ENCODE data around the gene NFYB. TPM values are rescaled to one million over a fixed set of nuclear protein-coding genes. Genes with fewer than 3 reads are reported as not detected.

NFYB gene
- total RNA-seq, 1 experiment from 2014 or later: 31.5 TPM

DNA sequence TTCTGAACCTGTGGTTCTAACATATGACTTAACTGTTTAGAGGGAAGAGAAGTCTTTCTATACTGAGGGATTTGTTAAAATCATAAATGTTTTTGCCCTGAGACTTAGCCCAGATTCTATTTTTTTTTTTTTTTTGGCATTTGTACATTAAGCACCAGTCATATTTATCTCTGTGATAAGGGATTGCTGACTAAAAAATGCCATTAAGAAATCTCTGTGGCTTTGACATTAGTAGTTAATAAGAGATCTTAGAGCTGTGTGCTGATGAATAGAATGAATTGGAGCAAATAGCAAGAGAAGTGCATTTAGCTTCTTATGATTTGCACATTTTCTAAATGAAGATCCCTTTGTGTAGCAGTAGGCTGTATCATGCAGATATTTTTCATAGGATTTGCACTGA lies 32.5 kb downstream of the NFYB start:
- Histone ChIP-seq H3K36me3 (ENCODE audit: control insufficient read depth, insufficient read depth, low read length) (no peaks in the 10 kb centered on the region), H3K27ac (ENCODE audit: low read length) (no peak overlapping the region), H3K4me1 (ENCODE audit: control insufficient read depth, insufficient read depth, low read length) (no peaks in the 10 kb centered on the region), H3K4me3 (ENCODE audit: low read depth in 2 of 2, low read length in 2 of 2) (no peak overlapping the region), H3K27me3 (ENCODE audit: control insufficient read depth, insufficient read depth, low read length) (no peaks in the 10 kb centered on the region), H3K9me3 (ENCODE audit: control insufficient read depth, insufficient read depth, low read depth, low read length) (no peaks in the 10 kb centered on the region)
- POLR2A ChIA-PET: no interaction called here
- in situ Hi-C loops (cut with HindIII; ENCODE audit: low pct_unique_long_range_greater_than_20kb, low sequenced_read_pairs) (no loop called here), intact Hi-C loops (cut with micrococcal nuclease; ENCODE audit: unreplicated experiment) (loop anchor here (5.0 kb wide), 1 partner anchor 223 kb away; no protein-coding TSS in a partner anchor)
- TF ChIP-seq SIN3A (IDR thresholded peaks at IDR 0.05; ENCODE audit: borderline replicate concordance, insufficient read depth, low read depth, low read length): no peak
- no peak for TF ChIP-seq TCF7L2 (IDR thresholded peaks at IDR 0.05; ENCODE audit: low read depth, low read length)
- no peak for TF ChIP-seq POLR2AphosphoS5 (IDR thresholded peaks at IDR 0.05; ENCODE audit: low read depth, low read length)
- TF ChIP-seq, protein P1, sequence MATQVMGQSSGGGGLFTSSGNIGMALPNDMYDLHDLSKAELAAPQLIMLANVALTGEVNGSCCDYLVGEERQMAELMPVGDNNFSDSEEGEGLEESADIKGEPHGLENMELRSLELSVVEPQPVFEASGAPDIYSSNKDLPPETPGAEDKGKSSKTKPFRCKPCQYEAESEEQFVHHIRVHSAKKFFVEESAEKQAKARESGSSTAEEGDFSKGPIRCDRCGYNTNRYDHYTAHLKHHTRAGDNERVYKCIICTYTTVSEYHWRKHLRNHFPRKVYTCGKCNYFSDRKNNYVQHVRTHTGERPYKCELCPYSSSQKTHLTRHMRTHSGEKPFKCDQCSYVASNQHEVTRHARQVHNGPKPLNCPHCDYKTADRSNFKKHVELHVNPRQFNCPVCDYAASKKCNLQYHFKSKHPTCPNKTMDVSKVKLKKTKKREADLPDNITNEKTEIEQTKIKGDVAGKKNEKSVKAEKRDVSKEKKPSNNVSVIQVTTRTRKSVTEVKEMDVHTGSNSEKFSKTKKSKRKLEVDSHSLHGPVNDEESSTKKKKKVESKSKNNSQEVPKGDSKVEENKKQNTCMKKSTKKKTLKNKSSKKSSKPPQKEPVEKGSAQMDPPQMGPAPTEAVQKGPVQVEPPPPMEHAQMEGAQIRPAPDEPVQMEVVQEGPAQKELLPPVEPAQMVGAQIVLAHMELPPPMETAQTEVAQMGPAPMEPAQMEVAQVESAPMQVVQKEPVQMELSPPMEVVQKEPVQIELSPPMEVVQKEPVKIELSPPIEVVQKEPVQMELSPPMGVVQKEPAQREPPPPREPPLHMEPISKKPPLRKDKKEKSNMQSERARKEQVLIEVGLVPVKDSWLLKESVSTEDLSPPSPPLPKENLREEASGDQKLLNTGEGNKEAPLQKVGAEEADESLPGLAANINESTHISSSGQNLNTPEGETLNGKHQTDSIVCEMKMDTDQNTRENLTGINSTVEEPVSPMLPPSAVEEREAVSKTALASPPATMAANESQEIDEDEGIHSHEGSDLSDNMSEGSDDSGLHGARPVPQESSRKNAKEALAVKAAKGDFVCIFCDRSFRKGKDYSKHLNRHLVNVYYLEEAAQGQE (IDR thresholded peaks at IDR 0.05; ENCODE audit: insufficient read depth in 1 of 2, low read depth in 2 of 2, low read length in 1 of 2): no peak
- ATAC-seq (no peak), DNase-seq (ENCODE audit: low read depth, low spot score) (no peak)
- no TSS peak for BruUV-seq (replicated peaks)
- CTCF ChIA-PET: no interaction called here

DNA sequence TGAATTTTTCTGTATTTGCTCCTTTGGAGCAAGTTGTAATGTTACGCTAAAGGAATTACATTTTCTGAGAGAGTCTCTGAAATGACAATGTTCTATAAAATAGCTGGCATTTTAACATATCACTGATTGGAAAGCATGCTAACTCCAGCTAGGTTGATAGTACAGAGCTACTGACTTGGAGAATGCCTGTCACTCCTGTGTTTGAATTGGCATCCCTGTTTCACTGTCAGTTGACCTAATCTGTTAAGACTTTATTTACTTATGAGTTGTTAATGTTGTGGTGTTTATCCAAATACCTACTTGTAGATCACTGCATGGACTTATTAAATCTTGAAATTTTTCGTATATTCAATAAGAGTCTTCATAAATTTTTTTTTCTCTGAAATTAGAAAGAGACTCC lies 40.1 kb downstream of the NFYB start:
- intact Hi-C loops (cut with micrococcal nuclease; ENCODE audit: unreplicated experiment): no loop called here
- BruUV-seq (replicated peaks): no TSS peak
- Histone ChIP-seq H3K4me1 (ENCODE audit: control insufficient read depth, insufficient read depth, low read length) (no peaks in the 10 kb centered on the region), H3K4me3 (ENCODE audit: low read depth in 2 of 2, low read length in 2 of 2) (no peak overlapping the region), H3K27ac (ENCODE audit: low read length) (no peak overlapping the region), H3K36me3 (ENCODE audit: control insufficient read depth, insufficient read depth, low read length) (peaks cover 9% of the 10 kb centered on the region), H3K27me3 (ENCODE audit: control insufficient read depth, insufficient read depth, low read length) (no peaks in the 10 kb centered on the region), H3K9me3 (ENCODE audit: control insufficient read depth, insufficient read depth, low read depth, low read length) (no peaks in the 10 kb centered on the region)
- ATAC-seq (no peak), DNase-seq (ENCODE audit: low read depth, low spot score) (no peak)
- in situ Hi-C loops (cut with HindIII; ENCODE audit: low pct_unique_long_range_greater_than_20kb, low sequenced_read_pairs): no loop called here
- ChIA-PET CTCF (no interaction called here), POLR2A (interaction anchor here (0.5 to 1.0 kb wide), 2 partner anchors 9 to 27 kb away, joined by 3 to 4 read pairs; no protein-coding TSS in a partner anchor)
- TF ChIP-seq, protein P2, sequence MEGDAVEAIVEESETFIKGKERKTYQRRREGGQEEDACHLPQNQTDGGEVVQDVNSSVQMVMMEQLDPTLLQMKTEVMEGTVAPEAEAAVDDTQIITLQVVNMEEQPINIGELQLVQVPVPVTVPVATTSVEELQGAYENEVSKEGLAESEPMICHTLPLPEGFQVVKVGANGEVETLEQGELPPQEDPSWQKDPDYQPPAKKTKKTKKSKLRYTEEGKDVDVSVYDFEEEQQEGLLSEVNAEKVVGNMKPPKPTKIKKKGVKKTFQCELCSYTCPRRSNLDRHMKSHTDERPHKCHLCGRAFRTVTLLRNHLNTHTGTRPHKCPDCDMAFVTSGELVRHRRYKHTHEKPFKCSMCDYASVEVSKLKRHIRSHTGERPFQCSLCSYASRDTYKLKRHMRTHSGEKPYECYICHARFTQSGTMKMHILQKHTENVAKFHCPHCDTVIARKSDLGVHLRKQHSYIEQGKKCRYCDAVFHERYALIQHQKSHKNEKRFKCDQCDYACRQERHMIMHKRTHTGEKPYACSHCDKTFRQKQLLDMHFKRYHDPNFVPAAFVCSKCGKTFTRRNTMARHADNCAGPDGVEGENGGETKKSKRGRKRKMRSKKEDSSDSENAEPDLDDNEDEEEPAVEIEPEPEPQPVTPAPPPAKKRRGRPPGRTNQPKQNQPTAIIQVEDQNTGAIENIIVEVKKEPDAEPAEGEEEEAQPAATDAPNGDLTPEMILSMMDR (IDR thresholded peaks at IDR 0.05): no peak
- no peak for TF ChIP-seq TCF7L2 (IDR thresholded peaks at IDR 0.05; ENCODE audit: low read depth, low read length)
- TF ChIP-seq, protein P1 (IDR thresholded peaks at IDR 0.05; ENCODE audit: insufficient read depth in 1 of 2, low read depth in 2 of 2, low read length in 1 of 2): no peak
- no peak for TF ChIP-seq SIN3A (IDR thresholded peaks at IDR 0.05; ENCODE audit: borderline replicate concordance, insufficient read depth, low read depth, low read length)
- no peak for TF ChIP-seq POLR2AphosphoS5 (IDR thresholded peaks at IDR 0.05; ENCODE audit: low read depth, low read length)

Measured in Panc1 (cell line).